Endothelial cell of umbilical vein (primary cell): ENCODE measurements around the gene NUTM1. TPM values are rescaled to one million over a fixed set of nuclear protein-coding genes. Genes with fewer than 3 reads are reported as not detected.

ENCODE experiments used
- BruUV-seq: library from RNA; stranded (reverse); fragments of 400-500 nt; replicated peaks from 2 replicates; lab custom pipeline; 2021; lab: Mats Ljungman, UMichigan
- CTCF ChIA-PET: fragments of 300-600, 350-600 bp; sonication (Branson Sonifier 250); formaldehyde crosslinking; loops from one replicate; lab custom pipeline; 2021; ENCODE audit warnings: antibody characterized with exemption, inconsistent platforms; lab: Charles Lee
- POLR2A ChIA-PET: fragments of 300-600, 350-600 bp; sonication (Branson Sonifier 250); formaldehyde crosslinking; loops from one replicate; lab custom pipeline; 2021; ENCODE audit warnings: antibody characterized with exemption, inconsistent platforms; lab: Charles Lee
- DNase-seq: peaks from one replicate; pipeline ENCODE4 v3.0.0-alpha.2; 2011; ENCODE audit warnings: low read depth, low spot score
- FAIRE-seq: peaks from 2 replicates; lab custom pipeline; 2011; peaks lifted over from hg19 to GRCh38; lab: Jason Lieb, UNC
- H2AFZ ChIP-seq: 2 replicates; pipeline ENCODE4 v1.6.0; 2012; ENCODE audit warnings: low read depth, low read length, control low read depth, inconsistent platforms
- H3K27ac ChIP-seq: 2 replicates; pipeline ENCODE4 v1.5.1; 2011; ENCODE audit warnings: low read depth, mild to moderate bottlenecking, control low read depth, low read length, moderate library complexity; ENCODE audit not compliant: insufficient read depth
- H3K27me3 ChIP-seq, 2 experiments: 2 replicates each; pipeline versions ENCODE4 v1.6.0 to v1.6.1; 2011; ENCODE audit warnings: low read length in 2 of 2, mixed read lengths in 1 of 2; ENCODE audit not compliant: control insufficient read depth in 2 of 2, insufficient read depth in 2 of 2
- H3K36me3 ChIP-seq, 2 experiments: 2 replicates in 1 of 2; 3 replicates in 1 of 2; pipeline ENCODE4 v1.5.1; 2011; ENCODE audit warnings: low read length in 2 of 2, mild to moderate bottlenecking in 1 of 2, moderate library complexity in 1 of 2; ENCODE audit not compliant: control insufficient read depth in 2 of 2, insufficient read depth in 2 of 2; ENCODE audit errors: extremely low read depth in 1 of 2
- H3K4me1 ChIP-seq: 3 replicates; pipeline ENCODE4 v1.5.1; 2011; ENCODE audit warnings: mild to moderate bottlenecking, low read length; ENCODE audit not compliant: control insufficient read depth, insufficient read depth; ENCODE audit errors: extremely low read depth
- H3K4me2 ChIP-seq: 2 replicates; pipeline ENCODE4 v1.6.1; 2011; ENCODE audit warnings: low read length, control low read depth, mixed read lengths; ENCODE audit not compliant: insufficient read depth
- H3K4me3 ChIP-seq, 3 experiments: fragments of 200-600 bp in 1 of 3; sonication (generic), shearing (Covaris generic) in 1 of 3; replicated peaks in 1 of 3; 2 replicates each; pipeline ENCODE4 v1.5.1; 2011 to 2016; ENCODE audit warnings: control low read depth in 3 of 3, low read length in 3 of 3, mild to moderate bottlenecking in 2 of 3, inconsistent platforms in 1 of 3, low read depth in 1 of 3, moderate library complexity in 1 of 3; ENCODE audit not compliant: insufficient read depth in 1 of 3
- H3K79me2 ChIP-seq: 2 replicates; pipeline ENCODE4 v1.6.0; 2012; ENCODE audit warnings: low read length, inconsistent platforms; ENCODE audit not compliant: control insufficient read depth, insufficient read depth
- H3K9ac ChIP-seq: replicated peaks from 2 replicates; pipeline ENCODE3; 2011; ENCODE audit warnings: low read length, control low read depth; ENCODE audit not compliant: insufficient read depth; ENCODE audit errors: extremely low read depth
- H3K9me1 ChIP-seq: replicated peaks from 3 replicates; pipeline ENCODE4 v1.6.0; 2011; ENCODE audit warnings: mild to moderate bottlenecking, low read length; ENCODE audit not compliant: control insufficient read depth, insufficient read depth; ENCODE audit errors: extremely low read depth
- H3K9me3 ChIP-seq: replicated peaks from 2 replicates; pipeline ENCODE4 v1.5.1; 2012; ENCODE audit warnings: low read length, inconsistent platforms; ENCODE audit not compliant: control insufficient read depth, insufficient read depth
- H4K20me1 ChIP-seq: replicated peaks from 2 replicates; pipeline ENCODE3; 2011; ENCODE audit warnings: mild to moderate bottlenecking, low read length; ENCODE audit not compliant: control insufficient read depth, insufficient read depth; ENCODE audit errors: extremely low read depth
- CTCF ChIP-seq, 2 donors: IDR thresholded peaks; 1 replicate in 1 of 2; 2 replicates in 1 of 2; pipeline ENCODE4 v1.5.1; 2011; ENCODE audit warnings: low read length in 2 of 2, mild to moderate bottlenecking in 2 of 2, moderate library complexity in 2 of 2, control low read depth in 1 of 2, inconsistent platforms in 1 of 2, low read depth in 1 of 2; ENCODE audit not compliant: insufficient read depth in 1 of 2; ENCODE audit errors: extremely low read depth in 1 of 2
- EZH2 ChIP-seq: IDR thresholded peaks from 2 replicates; pipeline ENCODE4 v1.6.1; 2012; ENCODE audit warnings: borderline replicate concordance, low read depth, mild to moderate bottlenecking, moderate library complexity, low read length, inconsistent platforms; ENCODE audit not compliant: severe bottlenecking
- FOS ChIP-seq: IDR thresholded peaks from 2 replicates; pipeline ENCODE4 v1.6.1; 2011; ENCODE audit warnings: mild to moderate bottlenecking, low read length, moderate library complexity, borderline replicate concordance; ENCODE audit not compliant: insufficient read depth
- GATA2 ChIP-seq: IDR thresholded peaks from 2 replicates; pipeline ENCODE4 v1.7.0; 2011; ENCODE audit warnings: low read depth, mild to moderate bottlenecking, moderate library complexity, mixed read lengths, low read length; ENCODE audit not compliant: insufficient read length, insufficient read depth
- JUN ChIP-seq: IDR thresholded peaks from 2 replicates; pipeline ENCODE4 v1.6.1; 2011; ENCODE audit warnings: borderline replicate concordance, low read depth; ENCODE audit not compliant: insufficient read length, insufficient read depth
- MAX ChIP-seq: IDR thresholded peaks from 2 replicates; pipeline ENCODE4 v1.6.1; 2011; ENCODE audit not compliant: insufficient read depth, insufficient read length
- MYC ChIP-seq: IDR thresholded peaks from one replicate; pipeline ENCODE4 v1.6.1; 2011; ENCODE audit warnings: mild to moderate bottlenecking, low read depth, low read length
- POLR2A ChIP-seq: IDR thresholded peaks from 2 replicates; pipeline ENCODE4 v1.6.1; 2012; ENCODE audit warnings: low read depth, mild to moderate bottlenecking, control low read depth, low read length
- POLR2AphosphoS5 ChIP-seq: IDR thresholded peaks from 2 replicates; pipeline ENCODE4 v1.6.1; 2012; ENCODE audit warnings: low read depth, mild to moderate bottlenecking, control low read depth, low read length, moderate library complexity; ENCODE audit not compliant: insufficient read depth
- dilution Hi-C: fragments of 300-500 bp; cut with MboI; formaldehyde crosslinking; loops from one replicate; pipeline ENCODE4 v1.15.0; 2019; ENCODE audit warnings: low sequenced_read_pairs; ENCODE audit not compliant: extremely low pct_ligation_motif_present
- intact Hi-C: fragments of 100-400 bp; cut with micrococcal nuclease; formaldehyde crosslinking; loops from one replicate; pipeline ENCODE4 v1.10.0; 2022
- polyA plus RNA-seq, 4 experiments: library from polyadenylated mRNA; depleted of rRNA in 3 of 4; stranded (reverse) in 3 of 4; unstranded in 1 of 4; fragments of >200 nt; gene quantifications; 2 replicates each; pipeline versions ENCODE4 v1.2.1 to v1.2.3, GENCODE V29; 2011 to 2012; ENCODE audit warnings: missing spikeins in 1 of 4
- total RNA-seq: library from RNA; stranded (reverse); gene quantifications from 2 replicates; pipeline ENCODE4 v1.2.3, GENCODE V29; 2021

Gene NUTM1
- total and polyA plus RNA-seq, 2 donors (not counting 3 experiments of a cell fraction or from before 2014, with no cell fraction given): not detected

GRCh38 chr15:34353627-34354026, 10.5 kb downstream of the NUTM1 start:
- no peaks in the 10 kb centered on the region for H4K20me1 ChIP-seq
- no TSS peak for BruUV-seq
- no peak overlapping the region for H2AFZ ChIP-seq
- H3K9me3 ChIP-seq: no peaks in the 10 kb centered on the region
- H3K9ac ChIP-seq: no peak overlapping the region
- no peaks in the 10 kb centered on the region for H3K27me3 ChIP-seq
- no peaks in the 10 kb centered on the region for H3K4me1 ChIP-seq
- peaks cover 2 to 3% of the 10 kb centered on the region in 2 experiments for H3K36me3 ChIP-seq
- FAIRE-seq: no peak
- intact Hi-C loops: no loop called here
- ChIA-PET POLR2A (interaction anchor here (0.5 kb wide), 1 partner anchor 10 kb away, joined by 4 read pairs; no protein-coding TSS in a partner anchor), CTCF (interaction anchor here (1.0 to 3.2 kb wide), 3 partner anchors 10 to 113 kb away, joined by 3 to 16 read pairs (median 6); partner anchors contain the start of genes LPCAT4, NOP10 and NUTM1)
- dilution Hi-C loops: no loop called here
- H3K9me1 ChIP-seq: no peaks in the 10 kb centered on the region
- no peak for DNase-seq
- no peak overlapping the region for H3K27ac ChIP-seq
- no peaks in the 10 kb centered on the region for H3K79me2 ChIP-seq
- TF ChIP-seq POLR2AphosphoS5: no peak
- TF ChIP-seq POLR2A: no peak
- no peak for TF ChIP-seq FOS
- TF ChIP-seq CTCF (IDR thresholded peaks at IDR 0.05; ENCODE audit: extremely low read depth in 1 of 2, insufficient read depth in 1 of 2, low read depth in 1 of 2, low read length in 2 of 2): no peak
- TF ChIP-seq EZH2: no peak
- TF ChIP-seq JUN: no peak
- no peak for TF ChIP-seq GATA2
- no peak for TF ChIP-seq MAX
- TF ChIP-seq MYC: no peak
- H3K4me3 ChIP-seq: no peak overlapping the region
- H3K4me2 ChIP-seq: no peak overlapping the region
